Neuron (in vitro differentiated cells): ENCODE measurements around the gene MXD1.

Experiments used
- H2AFZ ChIP-seq: one replicate; pipeline ENCODE4 v1.6.1; 2013; ENCODE audit warnings: low read depth, mild to moderate bottlenecking, inconsistent platforms, low read length, moderate library complexity
- H3K27me3 ChIP-seq: one replicate; pipeline ENCODE4 v1.6.1; 2013; ENCODE audit warnings: low read length; ENCODE audit not compliant: insufficient read depth
- H3K36me3 ChIP-seq: one replicate; pipeline ENCODE4 v1.6.1; 2013; ENCODE audit warnings: low read length; ENCODE audit not compliant: insufficient read depth
- H3K4me1 ChIP-seq: one replicate; pipeline ENCODE4 v1.6.1; 2013; ENCODE audit warnings: low read length; ENCODE audit not compliant: insufficient read depth
- H3K4me3 ChIP-seq: 2 replicates; pipeline ENCODE4 v1.5.1; 2013; ENCODE audit warnings: mild to moderate bottlenecking, low read length, moderate library complexity
- H3K9me3 ChIP-seq: one replicate; pipeline ENCODE4 v1.6.1; 2013; ENCODE audit warnings: low read length

MXD1 gene

GRCh38 chr2:69965756-69966445, 51.0 kb downstream of the MXD1 start:
- H3K9me3 ChIP-seq = no peaks in the 10 kb centered on the region
- peaks cover 2% of the 10 kb centered on the region for H3K4me1 ChIP-seq
- no peak overlapping the region for H3K4me3 ChIP-seq
- H3K27me3 ChIP-seq = no peaks in the 10 kb centered on the region
- H2AFZ ChIP-seq = no peak overlapping the region
- no peaks in the 10 kb centered on the region for H3K36me3 ChIP-seq

GRCh38 chr2:69966496-69966895, 51.6 kb downstream of the MXD1 start:
- no peak overlapping the region for H2AFZ ChIP-seq
- H3K27me3 ChIP-seq = no peaks in the 10 kb centered on the region
- no peak overlapping the region for H3K4me3 ChIP-seq
- no peaks in the 10 kb centered on the region for H3K36me3 ChIP-seq
- H3K4me1 ChIP-seq = peaks cover 2% of the 10 kb centered on the region
- no peaks in the 10 kb centered on the region for H3K9me3 ChIP-seq

- Histone ChIP-seq H2AFZ (no peak overlapping the region), H3K36me3 (no peaks in the 10 kb centered on the region), H3K9me3 (no peaks in the 10 kb centered on the region), H3K4me3 (no peak overlapping the region), H3K4me1 (peaks cover under 1% of the 10 kb centered on the region), H3K27me3 (no peaks in the 10 kb centered on the region)
Measured at GRCh38 chr2:69968609-69969008, 53.7 kb downstream of the MXD1 start.

GRCh38 chr2:69969126-69969983, 54.4 kb downstream of the MXD1 start:
- Histone ChIP-seq H3K9me3 (no peaks in the 10 kb centered on the region), H3K27me3 (no peaks in the 10 kb centered on the region), H3K4me3 (no peak overlapping the region)

GRCh38 chr2:69969991-69970390, 55.1 kb downstream of the MXD1 start:
- no peak overlapping the region for H3K4me3 ChIP-seq
- H3K9me3 ChIP-seq = no peaks in the 10 kb centered on the region
- no peaks in the 10 kb centered on the region for H3K36me3 ChIP-seq
- H2AFZ ChIP-seq = no peak overlapping the region
- H3K4me1 ChIP-seq = no peaks in the 10 kb centered on the region
- no peaks in the 10 kb centered on the region for H3K27me3 ChIP-seq

More at GRCh38 chr2:69969126-69969983, 54.4 kb downstream of the MXD1 start:
- no peaks in the 10 kb centered on the region for H3K36me3 ChIP-seq
- H2AFZ ChIP-seq = no peak overlapping the region
- H3K4me1 ChIP-seq = no peaks in the 10 kb centered on the region

GRCh38 chr2:69972822-69973221, 57.9 kb downstream of the MXD1 start:
- Histone ChIP-seq H3K9me3 (no peaks in the 10 kb centered on the region), H3K4me1 (no peaks in the 10 kb centered on the region), H3K27me3 (no peaks in the 10 kb centered on the region), H2AFZ (no peak overlapping the region), H3K36me3 (no peaks in the 10 kb centered on the region), H3K4me3 (no peak overlapping the region)

GRCh38 chr2:69973335-69973735, 58.4 kb downstream of the MXD1 start:
- H2AFZ ChIP-seq = no peak overlapping the region
- no peaks in the 10 kb centered on the region for H3K36me3 ChIP-seq
- H3K4me1 ChIP-seq = no peaks in the 10 kb centered on the region
- no peaks in the 10 kb centered on the region for H3K9me3 ChIP-seq
- H3K4me3 ChIP-seq = no peak overlapping the region
- no peaks in the 10 kb centered on the region for H3K27me3 ChIP-seq

- H3K4me3 ChIP-seq = no peak overlapping the region
- no peaks in the 10 kb centered on the region for H3K36me3 ChIP-seq
- H3K9me3 ChIP-seq = no peaks in the 10 kb centered on the region
- no peak overlapping the region for H2AFZ ChIP-seq
- no peaks in the 10 kb centered on the region for H3K4me1 ChIP-seq
- H3K27me3 ChIP-seq = no peaks in the 10 kb centered on the region
Measured at GRCh38 chr2:69975136-69975852, 60.4 kb downstream of the MXD1 start.

- H3K4me1 ChIP-seq = no peaks in the 10 kb centered on the region
- H3K27me3 ChIP-seq = no peaks in the 10 kb centered on the region
- H2AFZ ChIP-seq = no peak overlapping the region
- no peaks in the 10 kb centered on the region for H3K36me3 ChIP-seq
- H3K9me3 ChIP-seq = no peaks in the 10 kb centered on the region
- H3K4me3 ChIP-seq = no peak overlapping the region
Measured at GRCh38 chr2:69975853-69976462, 61.0 kb downstream of the MXD1 start.

GRCh38 chr2:69977186-69977585, 62.3 kb downstream of the MXD1 start:
- no peak overlapping the region for H3K4me3 ChIP-seq
- no peaks in the 10 kb centered on the region for H3K36me3 ChIP-seq
- H3K9me3 ChIP-seq = no peaks in the 10 kb centered on the region
- H3K27me3 ChIP-seq = no peaks in the 10 kb centered on the region
- no peaks in the 10 kb centered on the region for H3K4me1 ChIP-seq
- no peak overlapping the region for H2AFZ ChIP-seq

GRCh38 chr2:69977906-69978482, 63.1 kb downstream of the MXD1 start:
- no peaks in the 10 kb centered on the region for H3K36me3 ChIP-seq
- no peaks in the 10 kb centered on the region for H3K9me3 ChIP-seq
- H3K27me3 ChIP-seq = no peaks in the 10 kb centered on the region
- no peak overlapping the region for H2AFZ ChIP-seq
- H3K4me3 ChIP-seq = no peak overlapping the region
- H3K4me1 ChIP-seq = no peaks in the 10 kb centered on the region

- Histone ChIP-seq H3K27me3 (no peaks in the 10 kb centered on the region), H3K36me3 (no peaks in the 10 kb centered on the region), H3K9me3 (no peaks in the 10 kb centered on the region), H3K4me3 (no peak overlapping the region), H3K4me1 (no peaks in the 10 kb centered on the region), H2AFZ (no peak overlapping the region)
Measured at GRCh38 chr2:69979902-69980807, 65.2 kb downstream of the MXD1 start.
